ENCODE measurements around the gene D2HGDH. TPM values are rescaled to one million over a fixed set of nuclear protein-coding genes. Genes with fewer than 3 reads are reported as not detected.

Gene D2HGDH
- total and polyA plus RNA-seq, 9 of the 15 experiments (the other 6 are each of a cell fraction or from before 2014, with no cell fraction given): 0.39 to 30.8 (median 10.3) TPM

- TF ChIP-seq, protein P1, sequence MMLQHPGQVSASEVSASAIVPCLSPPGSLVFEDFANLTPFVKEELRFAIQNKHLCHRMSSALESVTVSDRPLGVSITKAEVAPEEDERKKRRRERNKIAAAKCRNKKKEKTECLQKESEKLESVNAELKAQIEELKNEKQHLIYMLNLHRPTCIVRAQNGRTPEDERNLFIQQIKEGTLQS (IDR thresholded peaks at IDR 0.05): no peak
- TF ChIP-seq, protein P1 (CRISPR knock-in tag; conservative IDR thresholded peaks at IDR 0.05): 0 out of 2 replicates have a peak, but pooled peaks have one; percentile 22
- TF ChIP-seq ZNF830 (CRISPR knock-in tag; IDR thresholded peaks at IDR 0.05) (no peak), DMBX1 (CRISPR knock-in tag; IDR thresholded peaks at IDR 0.05; ENCODE audit: borderline replicate concordance) (no peak), ZNF124 (CRISPR knock-in tag; IDR thresholded peaks at IDR 0.05) (no peak), ZSCAN32 (CRISPR knock-in tag; IDR thresholded peaks at IDR 0.05) (no peak), KLF1 (tag; IDR thresholded peaks at IDR 0.05) (peak; percentile 59; the same call in 1 of the 2 replicates), CBX5 (IDR thresholded peaks at IDR 0.05; ENCODE audit: borderline replicate concordance, low read depth) (no peak), FOXA1 (IDR thresholded peaks at IDR 0.05; ENCODE audit: borderline replicate concordance) (no peak), POLR2G (IDR thresholded peaks at IDR 0.05; ENCODE audit: low read depth, low read length) (peak; percentile 96), SMAD1 (IDR thresholded peaks at IDR 0.05; ENCODE audit: low read depth, low read length, partially characterized antibody) (no peak), CBFA2T3 (IDR thresholded peaks at IDR 0.05) (no peak), HIVEP1 (CRISPR knock-in tag; IDR thresholded peaks at IDR 0.05) (no peak), POLR2H (tag; IDR thresholded peaks at IDR 0.05; ENCODE audit: low read depth) (peak; percentile 65; the same call in 1 of the 2 replicates), SP1 (CRISPR knock-in tag; IDR thresholded peaks at IDR 0.05) (no peak), FUS (optimal IDR thresholded peaks at IDR 0.05; ENCODE audit: low read depth, low read length) (no peak), NR2F6 (CRISPR knock-in tag; IDR thresholded peaks at IDR 0.05) (no peak), JUND (IDR thresholded peaks at IDR 0.05; ENCODE audit: borderline replicate concordance, low read depth, low read length) (0 out of 2 replicates have a peak, but pooled peaks have one; percentile 16), JUND (tag; IDR thresholded peaks at IDR 0.05; ENCODE audit: borderline replicate concordance, low read depth, low read length) (no peak; the same call in 2 of the 3 replicates), JUN (IDR thresholded peaks at IDR 0.05; ENCODE audit: borderline replicate concordance, low read depth, low read length) (no peak), JUN (CRISPR knock-in tag; IDR thresholded peaks at IDR 0.05; ENCODE audit: borderline replicate concordance) (no peak)
- TF ChIP-seq, protein P2, sequence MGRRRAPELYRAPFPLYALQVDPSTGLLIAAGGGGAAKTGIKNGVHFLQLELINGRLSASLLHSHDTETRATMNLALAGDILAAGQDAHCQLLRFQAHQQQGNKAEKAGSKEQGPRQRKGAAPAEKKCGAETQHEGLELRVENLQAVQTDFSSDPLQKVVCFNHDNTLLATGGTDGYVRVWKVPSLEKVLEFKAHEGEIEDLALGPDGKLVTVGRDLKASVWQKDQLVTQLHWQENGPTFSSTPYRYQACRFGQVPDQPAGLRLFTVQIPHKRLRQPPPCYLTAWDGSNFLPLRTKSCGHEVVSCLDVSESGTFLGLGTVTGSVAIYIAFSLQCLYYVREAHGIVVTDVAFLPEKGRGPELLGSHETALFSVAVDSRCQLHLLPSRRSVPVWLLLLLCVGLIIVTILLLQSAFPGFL (CRISPR knock-in tag; IDR thresholded peaks at IDR 0.05): peak; percentile 90; the same call in 1 of the 2 replicates
- TF ChIP-seq, protein P3, sequence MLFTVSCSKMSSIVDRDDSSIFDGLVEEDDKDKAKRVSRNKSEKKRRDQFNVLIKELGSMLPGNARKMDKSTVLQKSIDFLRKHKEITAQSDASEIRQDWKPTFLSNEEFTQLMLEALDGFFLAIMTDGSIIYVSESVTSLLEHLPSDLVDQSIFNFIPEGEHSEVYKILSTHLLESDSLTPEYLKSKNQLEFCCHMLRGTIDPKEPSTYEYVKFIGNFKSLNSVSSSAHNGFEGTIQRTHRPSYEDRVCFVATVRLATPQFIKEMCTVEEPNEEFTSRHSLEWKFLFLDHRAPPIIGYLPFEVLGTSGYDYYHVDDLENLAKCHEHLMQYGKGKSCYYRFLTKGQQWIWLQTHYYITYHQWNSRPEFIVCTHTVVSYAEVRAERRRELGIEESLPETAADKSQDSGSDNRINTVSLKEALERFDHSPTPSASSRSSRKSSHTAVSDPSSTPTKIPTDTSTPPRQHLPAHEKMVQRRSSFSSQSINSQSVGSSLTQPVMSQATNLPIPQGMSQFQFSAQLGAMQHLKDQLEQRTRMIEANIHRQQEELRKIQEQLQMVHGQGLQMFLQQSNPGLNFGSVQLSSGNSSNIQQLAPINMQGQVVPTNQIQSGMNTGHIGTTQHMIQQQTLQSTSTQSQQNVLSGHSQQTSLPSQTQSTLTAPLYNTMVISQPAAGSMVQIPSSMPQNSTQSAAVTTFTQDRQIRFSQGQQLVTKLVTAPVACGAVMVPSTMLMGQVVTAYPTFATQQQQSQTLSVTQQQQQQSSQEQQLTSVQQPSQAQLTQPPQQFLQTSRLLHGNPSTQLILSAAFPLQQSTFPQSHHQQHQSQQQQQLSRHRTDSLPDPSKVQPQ (CRISPR knock-in tag; IDR thresholded peaks at IDR 0.05; ENCODE audit: borderline replicate concordance): no peak
- TF ChIP-seq, protein P4, sequence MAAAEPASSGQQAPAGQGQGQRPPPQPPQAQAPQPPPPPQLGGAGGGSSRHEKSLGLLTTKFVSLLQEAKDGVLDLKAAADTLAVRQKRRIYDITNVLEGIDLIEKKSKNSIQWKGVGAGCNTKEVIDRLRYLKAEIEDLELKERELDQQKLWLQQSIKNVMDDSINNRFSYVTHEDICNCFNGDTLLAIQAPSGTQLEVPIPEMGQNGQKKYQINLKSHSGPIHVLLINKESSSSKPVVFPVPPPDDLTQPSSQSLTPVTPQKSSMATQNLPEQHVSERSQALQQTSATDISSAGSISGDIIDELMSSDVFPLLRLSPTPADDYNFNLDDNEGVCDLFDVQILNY (CRISPR knock-in tag; IDR thresholded peaks at IDR 0.05): no peak
Measured at GRCh38 chr2:241686650-241687425, 47.6 kb upstream of the D2HGDH start, which contains the start of gene DTYMK (continued).
